NK-92 treated with Interleukin-12 subunit alpha and Interleukin-12 subunit beta, amount 100 ng/mL, for 24 hours (cell line): ENCODE data around the gene SRRM2.

ENCODE experiments used
- DNase-seq: peaks from one replicate; lab custom pipeline; 2025; lab: John Stamatoyannopoulos, UW

The SRRM2 gene

DNA sequence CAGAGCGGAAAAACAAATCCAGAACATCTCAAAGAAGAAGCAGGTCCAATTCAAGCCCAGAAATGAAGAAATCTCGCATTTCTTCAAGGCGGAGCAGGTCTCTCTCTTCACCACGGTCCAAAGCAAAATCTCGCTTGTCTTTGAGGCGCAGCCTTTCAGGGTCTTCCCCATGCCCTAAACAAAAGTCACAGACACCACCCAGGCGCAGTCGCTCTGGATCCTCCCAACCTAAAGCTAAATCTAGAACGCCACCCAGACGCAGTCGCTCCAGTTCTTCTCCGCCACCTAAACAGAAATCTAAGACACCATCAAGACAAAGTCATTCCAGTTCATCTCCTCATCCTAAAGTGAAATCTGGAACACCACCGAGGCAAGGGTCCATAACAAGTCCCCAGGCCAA is 10.3 kb downstream of the SRRM2 start:
- no peak for DNase-seq

DNA sequence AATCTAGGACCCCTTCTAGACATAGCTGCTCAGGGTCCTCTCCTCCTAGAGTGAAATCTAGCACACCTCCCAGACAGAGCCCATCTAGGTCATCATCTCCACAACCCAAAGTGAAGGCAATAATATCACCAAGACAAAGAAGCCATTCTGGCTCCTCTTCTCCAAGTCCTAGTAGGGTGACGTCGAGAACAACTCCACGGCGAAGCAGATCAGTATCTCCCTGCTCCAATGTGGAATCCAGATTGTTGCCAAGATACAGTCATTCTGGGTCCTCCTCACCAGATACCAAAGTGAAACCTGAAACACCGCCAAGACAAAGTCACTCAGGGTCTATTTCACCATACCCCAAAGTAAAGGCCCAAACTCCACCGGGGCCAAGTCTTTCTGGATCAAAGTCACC is 10.7 kb downstream of the SRRM2 start:
- DNase-seq, result no peak

DNA sequence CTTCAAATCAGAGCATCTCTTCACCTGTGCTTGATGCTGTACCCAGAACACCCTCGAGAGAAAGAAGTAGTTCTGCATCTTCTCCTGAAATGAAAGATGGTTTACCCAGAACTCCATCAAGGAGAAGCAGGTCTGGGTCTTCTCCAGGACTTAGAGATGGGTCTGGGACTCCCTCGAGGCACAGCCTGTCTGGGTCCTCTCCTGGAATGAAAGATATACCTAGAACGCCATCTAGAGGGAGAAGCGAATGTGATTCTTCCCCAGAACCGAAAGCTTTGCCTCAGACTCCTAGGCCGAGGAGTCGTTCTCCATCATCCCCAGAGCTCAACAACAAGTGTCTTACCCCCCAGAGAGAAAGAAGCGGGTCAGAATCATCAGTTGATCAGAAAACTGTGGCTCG is 12.3 kb downstream of the SRRM2 start:
- no peak for DNase-seq

DNA sequence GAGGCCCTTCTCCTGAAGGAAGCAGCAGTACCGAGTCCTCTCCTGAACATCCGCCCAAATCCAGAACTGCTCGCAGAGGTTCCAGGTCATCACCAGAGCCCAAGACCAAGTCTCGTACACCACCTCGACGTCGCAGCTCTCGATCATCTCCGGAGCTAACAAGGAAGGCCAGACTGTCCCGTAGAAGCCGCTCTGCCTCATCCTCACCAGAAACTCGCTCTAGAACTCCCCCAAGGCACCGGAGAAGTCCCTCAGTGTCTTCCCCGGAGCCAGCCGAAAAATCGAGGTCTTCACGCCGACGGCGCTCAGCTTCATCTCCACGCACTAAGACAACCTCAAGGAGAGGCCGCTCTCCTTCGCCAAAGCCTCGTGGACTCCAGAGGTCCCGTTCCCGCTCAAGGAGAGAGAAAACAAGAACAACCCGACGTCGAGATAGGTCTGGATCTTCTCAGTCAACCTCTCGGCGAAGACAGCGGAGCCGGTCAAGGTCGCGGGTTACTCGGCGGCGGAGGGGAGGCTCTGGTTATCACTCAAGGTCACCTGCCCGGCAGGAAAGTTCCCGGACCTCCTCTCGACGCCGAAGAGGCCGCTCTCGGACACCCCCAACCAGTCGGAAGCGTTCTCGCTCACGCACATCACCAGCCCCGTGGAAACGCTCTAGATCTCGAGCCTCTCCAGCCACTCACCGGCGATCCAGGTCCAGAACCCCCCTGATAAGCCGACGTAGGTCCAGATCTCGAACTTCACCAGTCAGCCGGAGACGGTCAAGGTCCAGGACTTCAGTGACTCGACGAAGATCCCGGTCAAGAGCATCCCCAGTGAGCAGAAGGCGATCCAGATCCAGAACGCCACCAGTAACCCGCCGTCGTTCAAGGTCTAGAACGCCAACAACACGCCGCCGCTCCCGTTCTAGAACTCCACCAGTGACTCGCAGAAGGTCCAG is 13.3 kb downstream of the SRRM2 start:
- DNase-seq, result no peak

DNA sequence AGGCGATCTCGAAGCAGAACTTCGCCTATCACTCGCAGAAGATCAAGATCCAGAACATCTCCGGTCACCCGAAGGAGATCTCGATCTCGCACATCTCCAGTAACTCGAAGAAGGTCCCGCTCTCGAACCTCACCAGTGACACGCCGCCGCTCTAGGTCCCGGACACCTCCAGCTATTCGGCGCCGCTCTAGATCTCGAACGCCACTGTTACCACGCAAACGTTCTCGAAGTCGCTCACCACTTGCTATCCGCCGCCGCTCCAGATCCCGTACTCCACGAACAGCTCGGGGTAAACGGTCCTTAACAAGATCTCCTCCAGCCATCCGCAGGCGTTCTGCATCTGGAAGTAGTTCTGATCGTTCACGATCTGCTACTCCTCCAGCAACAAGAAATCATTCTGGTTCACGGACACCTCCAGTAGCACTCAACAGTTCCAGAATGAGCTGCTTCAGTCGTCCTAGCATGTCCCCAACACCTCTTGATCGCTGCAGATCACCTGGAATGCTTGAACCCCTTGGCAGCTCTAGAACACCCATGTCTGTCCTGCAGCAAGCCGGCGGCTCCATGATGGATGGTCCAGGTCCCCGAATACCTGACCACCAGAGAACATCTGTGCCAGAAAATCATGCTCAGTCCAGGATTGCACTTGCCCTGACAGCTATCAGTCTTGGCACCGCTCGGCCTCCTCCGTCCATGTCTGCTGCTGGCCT is 14.1 kb downstream of the SRRM2 start:
- no peak for DNase-seq

DNA sequence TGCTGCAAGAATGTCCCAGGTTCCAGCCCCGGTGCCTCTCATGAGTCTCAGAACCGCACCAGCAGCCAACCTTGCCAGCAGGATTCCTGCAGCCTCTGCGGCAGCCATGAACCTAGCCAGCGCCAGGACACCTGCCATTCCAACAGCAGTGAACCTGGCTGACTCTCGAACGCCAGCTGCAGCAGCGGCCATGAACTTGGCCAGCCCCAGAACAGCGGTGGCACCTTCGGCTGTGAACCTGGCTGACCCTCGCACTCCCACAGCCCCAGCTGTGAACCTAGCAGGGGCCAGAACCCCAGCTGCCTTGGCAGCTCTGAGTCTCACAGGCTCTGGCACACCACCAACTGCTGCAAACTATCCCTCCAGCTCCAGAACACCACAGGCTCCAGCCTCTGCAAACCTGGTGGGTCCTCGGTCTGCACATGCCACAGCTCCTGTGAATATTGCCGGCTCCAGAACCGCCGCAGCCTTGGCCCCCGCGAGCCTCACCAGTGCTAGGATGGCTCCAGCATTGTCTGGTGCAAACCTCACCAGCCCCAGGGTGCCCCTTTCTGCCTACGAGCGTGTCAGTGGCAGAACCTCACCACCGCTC is 14.8 kb downstream of the SRRM2 start:
- DNase-seq, result no peak

DNA sequence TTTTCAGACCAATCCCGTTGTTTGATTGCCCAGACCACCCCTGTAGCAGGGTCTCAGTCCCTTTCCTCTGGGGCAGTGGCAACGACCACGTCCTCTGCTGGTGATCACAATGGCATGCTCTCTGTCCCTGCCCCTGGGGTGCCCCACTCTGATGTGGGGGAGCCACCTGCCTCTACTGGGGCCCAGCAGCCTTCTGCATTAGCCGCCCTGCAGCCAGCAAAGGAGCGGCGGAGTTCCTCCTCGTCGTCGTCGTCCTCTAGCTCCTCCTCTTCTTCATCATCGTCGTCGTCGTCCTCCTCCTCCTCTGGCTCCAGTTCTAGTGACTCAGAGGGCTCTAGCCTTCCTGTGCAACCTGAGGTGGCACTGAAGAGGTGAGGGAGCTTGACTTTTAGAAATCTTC is 15.5 kb downstream of the SRRM2 start:
- DNase-seq, result no peak

DNA sequence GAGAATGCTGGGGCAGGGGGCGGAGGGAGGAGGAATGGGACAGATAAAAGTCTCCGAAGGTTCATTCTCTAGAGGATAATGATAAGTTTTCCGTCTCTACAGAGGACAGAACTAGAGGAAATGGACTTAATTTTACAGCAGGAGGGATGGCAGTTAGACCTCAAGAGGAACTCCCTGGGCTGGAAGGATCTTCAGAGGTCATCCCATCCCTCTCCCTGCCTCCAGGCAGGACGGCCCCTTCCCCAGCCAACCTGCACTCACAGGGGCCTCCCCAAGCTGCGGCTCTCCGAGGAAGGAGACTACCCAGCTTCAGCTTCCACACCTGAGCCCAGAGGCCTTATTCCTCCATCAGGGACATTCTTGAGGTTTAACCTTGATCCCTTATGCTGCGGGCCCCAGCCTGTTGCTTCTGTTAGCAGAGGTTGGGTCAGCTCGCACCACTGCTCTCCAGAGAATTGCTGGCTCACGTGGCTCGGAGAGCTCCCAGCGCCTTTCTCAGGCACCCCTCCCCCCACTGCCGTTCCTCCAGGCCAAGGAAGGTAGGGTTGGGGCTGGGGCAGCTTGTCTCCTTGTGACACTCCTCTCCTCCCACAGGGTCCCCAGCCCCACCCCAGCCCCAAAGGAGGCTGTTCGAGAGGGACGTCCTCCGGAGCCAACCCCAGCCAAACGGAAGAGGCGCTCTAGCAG is 16.1 kb downstream of the SRRM2 start:
- no peak for DNase-seq

DNA sequence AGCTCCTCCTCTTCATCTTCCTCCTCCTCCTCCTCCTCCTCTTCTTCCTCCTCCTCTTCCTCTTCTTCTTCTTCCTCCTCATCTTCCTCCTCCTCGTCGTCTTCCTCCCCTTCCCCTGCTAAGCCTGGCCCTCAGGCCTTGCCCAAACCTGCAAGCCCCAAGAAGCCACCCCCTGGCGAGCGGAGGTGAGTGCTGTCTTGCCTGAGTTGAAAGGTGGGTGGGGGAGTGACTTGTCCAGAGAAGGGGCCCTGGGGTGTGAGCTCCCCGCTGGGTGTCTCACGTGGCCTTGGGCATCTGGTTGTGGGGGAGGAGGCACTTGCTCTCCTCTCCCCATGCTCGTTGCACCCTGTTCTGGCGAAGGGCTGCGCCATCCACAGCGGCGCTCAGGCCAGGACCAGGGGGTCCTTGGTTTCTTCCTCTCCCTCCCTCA is 16.7 kb downstream of the SRRM2 start:
- no peak for DNase-seq

DNA sequence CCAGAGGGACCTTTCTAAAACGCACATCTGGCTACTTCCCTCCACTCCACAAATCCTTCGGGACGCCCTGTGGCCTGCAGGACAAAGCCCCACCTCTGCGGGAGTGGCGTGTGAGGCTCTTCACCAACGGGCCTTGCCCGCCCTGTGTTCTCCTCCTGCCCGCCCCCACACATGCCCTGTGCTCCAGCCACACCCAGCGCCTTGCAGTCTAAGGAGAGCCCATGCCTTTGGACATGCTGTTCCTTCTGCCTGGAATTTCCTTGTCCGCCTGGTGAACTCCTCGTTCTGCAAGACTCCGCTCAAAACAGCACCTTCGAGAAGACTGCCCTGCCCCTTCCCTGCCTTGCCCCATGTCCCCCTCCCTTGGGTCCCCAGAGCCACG is 17.2 kb downstream of the SRRM2 start:
- no peak for DNase-seq

DNA sequence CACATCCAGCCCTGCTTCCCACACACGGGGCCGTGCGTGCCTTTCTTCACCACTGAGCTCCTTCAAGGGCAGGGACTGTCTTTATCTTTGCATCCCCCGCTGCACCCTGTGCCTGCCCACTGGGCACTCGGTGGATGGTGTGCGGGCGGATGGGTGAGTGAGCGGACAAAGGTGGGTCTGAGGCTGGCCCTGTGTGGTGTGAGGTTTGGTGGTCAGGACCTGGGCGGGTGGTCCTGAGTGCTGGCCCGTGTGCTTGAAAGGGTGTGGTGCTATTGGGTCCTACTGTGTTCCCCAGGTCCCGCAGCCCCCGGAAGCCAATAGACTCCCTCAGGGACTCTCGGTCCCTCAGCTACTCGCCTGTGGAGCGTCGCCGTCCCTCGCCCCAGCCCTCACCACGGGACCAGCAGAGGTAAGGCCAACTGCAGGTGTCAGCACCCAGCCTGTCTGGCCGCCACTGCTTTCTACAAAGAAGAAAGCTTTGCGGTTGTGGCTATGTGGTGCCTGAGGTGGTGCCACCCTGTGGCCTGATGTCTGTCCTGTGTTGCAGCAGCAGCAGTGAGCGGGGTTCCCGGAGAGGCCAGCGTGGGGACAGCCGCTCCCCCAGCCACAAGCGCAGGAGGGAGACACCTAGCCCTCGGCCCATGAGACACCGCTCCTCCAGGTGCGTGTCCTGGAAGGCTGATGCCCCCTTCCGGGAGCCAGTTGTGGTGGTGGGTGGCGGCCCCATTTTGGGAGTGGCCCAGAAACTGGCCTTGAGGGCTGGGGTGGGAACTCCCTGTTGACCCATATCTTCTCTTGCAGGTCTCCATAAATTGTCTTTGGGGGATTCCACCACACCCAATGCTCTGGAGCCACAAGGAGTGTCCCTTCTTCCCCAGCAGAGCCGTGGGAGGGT is 17.9 kb downstream of the SRRM2 start:
- no peak for DNase-seq

DNA sequence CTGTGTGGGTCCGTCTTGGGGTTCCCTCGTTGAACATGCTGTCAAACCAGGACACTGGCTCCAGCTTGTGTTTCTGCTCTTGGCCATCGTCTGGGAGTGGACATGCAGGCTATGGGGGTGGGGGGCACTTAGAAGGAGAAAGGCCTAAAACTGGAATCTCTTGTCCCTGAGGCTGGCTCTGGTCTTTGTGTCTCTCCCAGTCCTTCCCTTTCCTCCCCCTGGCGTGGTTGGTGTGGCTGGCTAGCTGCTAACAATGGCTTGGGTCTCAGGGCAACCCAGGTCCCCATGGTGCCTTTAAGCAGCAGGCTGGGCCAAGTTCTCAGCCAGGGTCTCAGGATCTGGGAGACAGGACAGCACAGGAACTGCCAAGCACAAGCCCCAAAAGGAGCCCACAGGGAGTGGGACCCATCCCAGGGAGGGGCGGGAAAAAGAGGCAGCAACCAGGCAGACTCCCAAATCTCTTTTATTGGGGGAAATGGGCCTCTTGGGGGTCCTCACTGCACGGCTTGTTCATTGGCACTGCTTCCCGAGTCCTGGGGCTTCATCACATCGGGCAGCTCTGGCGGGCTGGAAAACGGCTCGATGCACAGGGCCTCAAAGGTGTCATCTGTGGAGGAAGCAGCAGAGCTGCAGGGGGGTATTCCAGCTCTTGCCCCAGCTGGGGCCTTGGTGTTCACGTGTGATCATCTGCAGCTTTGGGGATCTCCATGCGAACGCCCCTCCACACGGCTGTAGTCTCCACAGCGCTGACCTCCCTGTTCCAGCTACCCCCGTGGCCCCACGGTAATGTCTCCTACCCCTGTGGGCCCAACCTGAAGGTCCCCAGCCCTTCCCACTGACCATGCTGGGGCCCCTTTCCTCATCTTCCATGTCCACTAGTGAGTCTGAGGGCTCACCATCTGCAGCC is 19.3 kb downstream of the SRRM2 start:
- DNase-seq, result no peak

DNA sequence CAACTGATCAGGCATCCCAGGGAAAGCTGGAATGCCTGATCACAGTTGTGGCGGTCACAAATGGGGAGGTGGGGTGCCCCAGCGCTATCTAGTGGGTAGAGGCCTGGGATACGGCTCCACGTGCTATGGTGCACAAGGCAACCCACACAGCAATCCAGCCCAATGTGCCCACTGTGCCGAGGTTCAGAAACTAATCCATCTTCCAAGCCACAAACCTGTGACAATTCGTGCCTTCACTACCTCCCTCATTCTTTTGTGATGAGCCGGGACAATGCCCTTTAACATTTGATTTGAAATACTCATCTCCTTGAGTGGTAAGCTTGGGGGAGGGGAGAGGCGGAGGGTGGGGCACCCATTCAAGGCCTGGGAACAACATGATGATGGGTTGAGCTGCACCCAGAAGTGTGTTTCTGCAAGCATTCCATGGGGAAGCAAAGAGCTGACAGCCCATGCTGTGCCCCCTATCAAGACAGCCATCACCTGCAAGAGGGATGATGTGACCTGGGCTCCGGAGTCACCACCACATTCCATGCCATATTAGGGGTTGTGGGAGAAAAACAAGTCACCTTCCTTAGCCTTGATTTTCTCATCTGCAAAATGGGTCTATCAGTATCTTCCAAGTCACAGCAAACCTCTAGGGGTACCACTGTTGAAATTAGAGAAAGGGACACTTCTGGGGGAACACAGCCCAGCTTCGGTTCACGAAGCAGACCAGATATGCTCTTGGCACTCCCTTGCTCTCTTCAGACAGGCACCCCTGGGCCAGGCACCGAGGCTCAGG is 20.9 kb downstream of the SRRM2 start:
- no peak for DNase-seq

DNA sequence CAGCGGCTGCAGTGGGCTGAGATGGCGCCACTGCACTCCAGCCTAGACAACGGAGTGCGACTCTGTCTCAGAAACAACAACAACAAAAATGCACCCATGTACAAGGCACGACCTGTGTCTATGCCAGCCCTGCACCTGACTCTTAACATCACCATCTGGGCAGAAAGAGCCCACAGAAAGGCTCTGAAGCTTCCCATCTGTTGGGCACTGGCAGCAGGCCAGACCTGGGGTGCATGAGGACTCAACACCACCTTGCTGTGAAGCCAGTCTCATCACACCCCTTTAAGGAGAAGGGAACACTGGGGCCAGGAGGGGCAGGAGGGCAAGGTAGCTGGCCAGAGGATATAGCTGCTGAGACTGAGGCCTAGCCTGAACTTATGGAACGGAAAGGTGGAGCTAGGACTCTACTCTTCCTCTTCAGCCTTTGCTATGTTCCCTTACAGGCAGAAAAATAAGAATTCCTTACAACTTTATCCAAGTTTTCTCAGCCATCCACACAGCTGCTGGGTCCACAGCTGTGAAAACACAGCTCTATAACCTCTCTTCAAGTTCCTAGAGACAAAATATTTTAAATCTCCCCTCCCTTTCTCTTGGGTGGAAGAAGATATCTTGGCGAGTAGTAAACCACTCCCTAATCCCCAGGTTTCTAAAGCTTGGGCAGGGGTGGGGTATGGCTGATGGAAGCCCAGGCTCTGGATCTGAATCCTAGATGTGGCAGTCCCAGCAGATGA is 21.9 kb downstream of the SRRM2 start:
- no peak for DNase-seq

DNA sequence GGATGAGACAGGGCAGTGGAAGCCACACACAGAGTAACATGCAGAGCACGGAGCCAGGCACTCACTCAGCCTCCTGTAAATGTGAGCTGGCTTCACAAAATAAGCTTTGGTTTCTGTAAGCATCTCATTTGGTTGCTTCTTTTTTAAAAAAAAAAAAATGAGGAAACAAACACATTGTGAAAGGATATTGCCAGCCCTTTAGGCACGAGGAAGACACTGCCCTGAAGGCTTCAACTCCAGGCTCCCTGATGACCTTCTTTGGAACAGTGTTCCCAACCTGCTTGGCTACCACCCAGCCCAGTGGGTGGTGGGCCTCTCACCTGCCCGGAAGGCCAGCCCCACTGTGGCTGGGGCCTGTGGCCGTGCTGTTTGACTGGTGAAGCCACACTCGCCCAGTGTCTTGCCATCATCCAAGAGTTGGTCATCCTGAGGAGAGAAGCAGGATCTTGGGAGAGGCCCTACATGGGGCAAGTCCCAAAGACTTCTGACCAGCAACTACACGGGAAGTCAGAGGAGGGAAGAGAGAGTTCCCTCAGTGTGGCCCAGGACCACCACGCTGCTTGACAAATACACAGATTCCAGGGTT is 22.8 kb downstream of the SRRM2 start:
- no peak for DNase-seq

DNA sequence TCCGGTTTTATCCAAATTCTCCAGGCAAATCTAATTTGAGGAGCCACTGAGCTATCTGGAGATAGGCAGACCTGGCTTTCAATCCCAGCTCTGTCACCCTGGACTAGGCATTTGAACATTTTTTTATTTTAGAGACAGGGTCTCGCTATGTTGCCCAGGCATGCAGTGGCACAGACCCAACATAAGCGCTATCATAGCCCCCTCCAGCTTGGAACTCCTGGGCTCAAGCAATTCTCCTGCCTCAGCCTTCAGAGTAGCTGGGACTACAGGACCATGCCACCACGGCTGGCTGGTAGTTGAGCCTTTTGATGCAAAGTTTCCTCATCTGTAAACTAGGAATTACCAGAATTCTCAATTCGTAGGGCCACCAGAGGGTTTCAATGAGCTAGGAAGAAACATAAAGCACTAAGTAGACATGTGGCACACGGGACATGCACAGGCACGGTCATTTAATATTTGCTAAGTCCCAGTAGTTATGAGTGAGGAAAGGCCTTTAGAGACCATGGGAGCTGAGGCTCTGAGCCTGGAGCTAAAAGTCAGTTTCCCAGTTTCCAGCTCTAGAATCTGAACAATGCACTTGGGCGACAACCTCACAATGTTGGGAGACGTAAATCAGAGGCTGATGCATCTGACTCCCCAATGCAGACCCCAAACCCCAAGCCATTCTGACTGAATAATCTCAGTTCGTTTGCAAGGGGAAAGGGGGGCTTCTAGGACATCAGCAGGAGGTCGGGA is 23.5 kb downstream of the SRRM2 start:
- no peak for DNase-seq

DNA sequence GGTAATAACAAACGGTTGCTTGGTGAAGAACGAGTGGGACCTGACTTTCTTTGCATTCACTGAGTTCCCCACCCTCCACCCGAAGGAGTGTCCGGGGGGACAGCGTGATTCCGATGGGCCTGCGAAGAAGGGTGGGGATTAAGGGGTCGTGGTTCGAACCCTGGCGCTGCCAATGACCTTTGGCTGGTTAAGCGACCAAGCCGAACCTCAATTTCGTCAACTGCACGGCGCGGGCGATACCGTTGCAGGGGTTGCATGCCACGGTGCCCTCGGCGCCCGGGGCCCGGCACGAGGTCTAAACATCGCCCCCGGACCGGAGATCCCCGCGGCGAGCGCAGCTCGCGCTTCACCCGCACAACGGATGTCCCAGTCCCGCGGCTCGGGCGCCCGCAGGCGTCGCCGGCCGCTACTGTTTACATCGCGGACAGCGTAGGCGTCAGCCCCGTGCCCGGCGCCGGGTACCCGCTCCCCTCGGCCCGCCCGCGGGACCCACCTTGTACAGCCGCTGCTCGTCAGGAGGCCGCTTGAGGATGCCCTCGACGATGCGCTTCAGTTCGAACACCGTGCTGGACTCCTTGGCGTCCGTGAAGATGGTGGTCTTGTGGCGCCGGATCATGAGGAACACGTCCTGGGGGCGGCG is 24.2 kb downstream of the SRRM2 start:
- no peak for DNase-seq
